GM23338 (cell line): Measurements from ENCODE around the gene AXIN1. TPM values are rescaled to one million over a fixed set of nuclear protein-coding genes. Genes with fewer than 3 reads are reported as not detected.

Experiments used
- ATAC-seq: fragments of 200-7000 bp; cut with Tn5 transposase; 3 replicates; pipeline ENCODE4 v1.9.1; 2020
- DNase-seq: peaks from one replicate; pipeline ENCODE4 v3.0.0-alpha.2; 2015; ENCODE audit warnings: low spot score
- H2AFZ ChIP-seq: fragments of 200-600 bp; sonication (generic); 2 replicates; pipeline ENCODE4 v1.8.0; 2016; ENCODE audit warnings: antibody characterized with exemption, mild to moderate bottlenecking, moderate library complexity
- H3F3A ChIP-seq: fragments of 200-600 bp; sonication (generic); replicated peaks from 2 replicates; pipeline ENCODE4 v1.8.0; 2017; ENCODE audit warnings: antibody characterized with exemption, mixed run types, low read depth
- H3K27ac ChIP-seq: fragments of 200-600 bp; sonication (generic); 2 replicates; pipeline ENCODE4 v1.6.1; 2016; ENCODE audit warnings: low read depth
- H3K27me3 ChIP-seq: fragments of 200-600 bp; sonication (generic); 2 replicates; pipeline ENCODE4 v1.8.0; 2016; ENCODE audit warnings: mild to moderate bottlenecking, mixed run types, moderate library complexity; ENCODE audit not compliant: insufficient read depth
- H3K36me3 ChIP-seq: fragments of 200-600 bp; sonication (generic); 2 replicates; pipeline ENCODE4 v1.8.0; 2016; ENCODE audit warnings: mild to moderate bottlenecking; ENCODE audit not compliant: insufficient read depth
- H3K4me1 ChIP-seq: fragments of 200-600 bp; sonication (generic); 2 replicates; pipeline ENCODE4 v1.8.0; 2016; ENCODE audit warnings: mild to moderate bottlenecking, moderate library complexity; ENCODE audit not compliant: insufficient read depth
- H3K4me2 ChIP-seq: fragments of 200-600 bp; sonication (generic); 2 replicates; pipeline ENCODE4 v1.7.1; 2017; ENCODE audit warnings: mixed run types
- H3K4me3 ChIP-seq: fragments of 200-600 bp; sonication (generic); 2 replicates; pipeline ENCODE4 v1.6.1; 2016; ENCODE audit warnings: mixed run types
- H3K79me2 ChIP-seq: fragments of 200-600 bp; sonication (generic); replicated peaks from 2 replicates; pipeline ENCODE4 v1.8.0; 2017; ENCODE audit warnings: mild to moderate bottlenecking; ENCODE audit not compliant: insufficient read depth
- H3K9me2 ChIP-seq: fragments of 200-600 bp; sonication (generic); 2 replicates; pipeline ENCODE4 v1.8.0; 2017; ENCODE audit not compliant: insufficient read depth
- H4K20me1 ChIP-seq: fragments of 200-600 bp; sonication (generic); replicated peaks from 2 replicates; pipeline ENCODE4 v1.8.0; 2017; ENCODE audit warnings: mild to moderate bottlenecking; ENCODE audit not compliant: insufficient read depth
- H3K27ac Mint-ChIP-seq: 2 replicates; pipeline ENCODE4 v1.8.0; 2020; ENCODE audit warnings: inconsistent platforms, mild to moderate bottlenecking, moderate library complexity, mixed read lengths
- H3K27me3 Mint-ChIP-seq: 3 replicates; pipeline ENCODE4 v1.8.0; 2022; ENCODE audit warnings: low read depth, mild to moderate bottlenecking, moderate library complexity, mixed read lengths, inconsistent platforms; ENCODE audit not compliant: insufficient read depth, poor library complexity
- H3K36me3 Mint-ChIP-seq: 3 replicates; pipeline ENCODE4 v1.8.0; 2021; ENCODE audit warnings: low read depth, mild to moderate bottlenecking, inconsistent platforms, moderate library complexity, mixed read lengths
- H3K4me1 Mint-ChIP-seq: 3 replicates; pipeline ENCODE4 v1.8.0; 2020; ENCODE audit warnings: mild to moderate bottlenecking, inconsistent platforms, mixed read lengths
- H3K4me3 Mint-ChIP-seq: 3 replicates; pipeline ENCODE4 v1.8.0; 2021; ENCODE audit warnings: moderate library complexity, mild to moderate bottlenecking, inconsistent platforms, mixed read lengths
- H3K9me3 Mint-ChIP-seq: 3 replicates; pipeline ENCODE4 v1.8.0; 2020; ENCODE audit warnings: moderate library complexity, mild to moderate bottlenecking, inconsistent platforms, mixed read lengths
- CREB1 ChIP-seq: fragments of 250-450 bp; sonication (Bioruptor Pico); IDR thresholded peaks from 2 replicates; pipeline ENCODE4 v1.5.0; 2020; ENCODE audit warnings: low read depth, mild to moderate bottlenecking, moderate library complexity
- EZH2 ChIP-seq: fragments of 200-600 bp; sonication (generic); IDR thresholded peaks from one replicate; pipeline ENCODE4 v1.8.0; 2017; ENCODE audit warnings: antibody characterized with exemption, mild to moderate bottlenecking, low read depth; ENCODE audit not compliant: unreplicated experiment
- EZH2phosphoT487 ChIP-seq: fragments of 200-600 bp; sonication (generic); IDR thresholded peaks from one replicate; pipeline ENCODE4 v1.8.1; 2018; ENCODE audit warnings: antibody characterized with exemption; ENCODE audit not compliant: unreplicated experiment
- JUNB ChIP-seq: IDR thresholded peaks from one replicate; pipeline ENCODE4 v1.6.1; 2016; ENCODE audit warnings: antibody characterized with exemption; ENCODE audit not compliant: unreplicated experiment
- NANOG ChIP-seq: IDR thresholded peaks from 2 replicates; pipeline ENCODE4 v1.6.1; 2016; ENCODE audit warnings: antibody characterized with exemption, borderline replicate concordance
- POLR2AphosphoS5 ChIP-seq: IDR thresholded peaks from 2 replicates; pipeline ENCODE4 v1.6.1; 2016; ENCODE audit warnings: antibody characterized with exemption, low read depth
- STAT1 ChIP-seq: IDR thresholded peaks from one replicate; pipeline ENCODE4 v1.6.1; 2016; ENCODE audit warnings: antibody characterized with exemption; ENCODE audit not compliant: unreplicated experiment
- ZNF114 ChIP-seq: fragments of 250-450 bp; sonication (Bioruptor Pico); IDR thresholded peaks from 2 replicates; pipeline ENCODE4 v1.5.0; 2020; ENCODE audit warnings: mild to moderate bottlenecking, moderate library complexity
- ZNF331 ChIP-seq: fragments of 250-450 bp; sonication (Bioruptor Pico); IDR thresholded peaks from 2 replicates; pipeline ENCODE4 v1.5.0; 2020; ENCODE audit warnings: low read depth, mild to moderate bottlenecking, moderate library complexity
- polyA plus RNA-seq: library from polyadenylated mRNA; unstranded; fragments of >200 nt; fragmentation: Nextera tagmentation; extraction: Ambion mirVana; gene quantifications from 2 replicates; pipeline ENCODE4 v1.2.1, GENCODE V29; 2016
- total RNA-seq: library from RNA; depleted of rRNA; stranded (reverse); fragments of >200 nt; shearing (Covaris generic); gene quantifications from 2 replicates; pipeline ENCODE4 v1.2.3, GENCODE V29; 2014
- TF ChIP-seq, protein P1 (sequence below): IDR thresholded peaks from 2 replicates; pipeline ENCODE4 v1.6.1; 2016; ENCODE audit warnings: antibody characterized with exemption
- TF ChIP-seq, protein P2 (sequence below), 2 experiments: fragments of 200-600 bp in 1 of 2; sonication (generic) in 1 of 2; conservative IDR thresholded peaks; 2 replicates each; pipeline versions ENCODE4 v1.5.1 to v1.6.1; 2016 to 2017; ENCODE audit warnings: antibody characterized with exemption in 2 of 2, low read depth in 2 of 2, mild to moderate bottlenecking in 2 of 2, moderate library complexity in 1 of 2
- TF ChIP-seq, protein P3 (sequence below): fragments of 250-450 bp; sonication (Bioruptor Pico); IDR thresholded peaks from 2 replicates; pipeline ENCODE4 v1.5.0; 2020; ENCODE audit warnings: mild to moderate bottlenecking, moderate library complexity
- TF ChIP-seq, protein P4 (sequence below): IDR thresholded peaks from one replicate; pipeline ENCODE4 v1.6.1; 2018; ENCODE audit warnings: antibody characterized with exemption; ENCODE audit not compliant: unreplicated experiment

Gene AXIN1
- total and polyA plus RNA-seq, 2 experiments from 2014 or later: 14.3 to 54.5 TPM

DNA sequence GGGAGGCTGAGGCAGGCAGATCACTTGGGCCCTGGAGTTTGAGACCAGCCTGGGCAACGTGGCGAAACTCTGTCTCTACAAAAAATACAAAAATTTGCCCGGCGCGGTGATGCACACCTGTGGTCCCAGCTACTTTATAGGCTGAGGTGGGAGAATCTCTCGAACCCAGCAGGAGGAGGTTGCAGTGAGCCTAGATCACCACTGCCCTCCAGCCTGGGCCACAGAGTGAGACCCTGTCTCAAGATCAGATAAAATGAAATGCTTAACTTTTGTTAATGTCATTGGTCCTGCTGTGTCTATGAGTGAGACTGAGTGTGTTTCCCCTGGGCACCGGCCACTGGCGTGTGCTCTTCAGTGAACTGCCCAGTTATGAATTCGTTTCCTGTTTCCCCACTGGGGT is 107.4 kb downstream of the AXIN1 start:
- H3K27ac Mint-ChIP-seq: no peak overlapping the region
- no peaks in the 10 kb centered on the region for H3K27me3 ChIP-seq
- no peak overlapping the region for H3K27ac ChIP-seq
- ATAC-seq (no peak), DNase-seq (no peak)
- peaks cover 6% of the 10 kb centered on the region for H4K20me1 ChIP-seq
- H3K4me3 ChIP-seq: no peak overlapping the region
- H3K9me2 ChIP-seq: no peaks in the 10 kb centered on the region
- TF ChIP-seq STAT1 (no peak), JUNB (no peak), NANOG (no peak), EZH2 (no peak), ZNF114 (CRISPR knock-in tag) (no peak), POLR2AphosphoS5 (no peak), EZH2phosphoT487 (no peak), ZNF331 (CRISPR knock-in tag) (no peak), CREB1 (CRISPR knock-in tag) (no peak)
- TF ChIP-seq, protein P1, sequence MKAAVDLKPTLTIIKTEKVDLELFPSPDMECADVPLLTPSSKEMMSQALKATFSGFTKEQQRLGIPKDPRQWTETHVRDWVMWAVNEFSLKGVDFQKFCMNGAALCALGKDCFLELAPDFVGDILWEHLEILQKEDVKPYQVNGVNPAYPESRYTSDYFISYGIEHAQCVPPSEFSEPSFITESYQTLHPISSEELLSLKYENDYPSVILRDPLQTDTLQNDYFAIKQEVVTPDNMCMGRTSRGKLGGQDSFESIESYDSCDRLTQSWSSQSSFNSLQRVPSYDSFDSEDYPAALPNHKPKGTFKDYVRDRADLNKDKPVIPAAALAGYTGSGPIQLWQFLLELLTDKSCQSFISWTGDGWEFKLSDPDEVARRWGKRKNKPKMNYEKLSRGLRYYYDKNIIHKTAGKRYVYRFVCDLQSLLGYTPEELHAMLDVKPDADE: no peak
- TF ChIP-seq, protein P2, sequence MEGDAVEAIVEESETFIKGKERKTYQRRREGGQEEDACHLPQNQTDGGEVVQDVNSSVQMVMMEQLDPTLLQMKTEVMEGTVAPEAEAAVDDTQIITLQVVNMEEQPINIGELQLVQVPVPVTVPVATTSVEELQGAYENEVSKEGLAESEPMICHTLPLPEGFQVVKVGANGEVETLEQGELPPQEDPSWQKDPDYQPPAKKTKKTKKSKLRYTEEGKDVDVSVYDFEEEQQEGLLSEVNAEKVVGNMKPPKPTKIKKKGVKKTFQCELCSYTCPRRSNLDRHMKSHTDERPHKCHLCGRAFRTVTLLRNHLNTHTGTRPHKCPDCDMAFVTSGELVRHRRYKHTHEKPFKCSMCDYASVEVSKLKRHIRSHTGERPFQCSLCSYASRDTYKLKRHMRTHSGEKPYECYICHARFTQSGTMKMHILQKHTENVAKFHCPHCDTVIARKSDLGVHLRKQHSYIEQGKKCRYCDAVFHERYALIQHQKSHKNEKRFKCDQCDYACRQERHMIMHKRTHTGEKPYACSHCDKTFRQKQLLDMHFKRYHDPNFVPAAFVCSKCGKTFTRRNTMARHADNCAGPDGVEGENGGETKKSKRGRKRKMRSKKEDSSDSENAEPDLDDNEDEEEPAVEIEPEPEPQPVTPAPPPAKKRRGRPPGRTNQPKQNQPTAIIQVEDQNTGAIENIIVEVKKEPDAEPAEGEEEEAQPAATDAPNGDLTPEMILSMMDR (conservative IDR thresholded peaks at IDR 0.05; ENCODE audit: low read depth in 2 of 2): no peak
- TF ChIP-seq, protein P3, sequence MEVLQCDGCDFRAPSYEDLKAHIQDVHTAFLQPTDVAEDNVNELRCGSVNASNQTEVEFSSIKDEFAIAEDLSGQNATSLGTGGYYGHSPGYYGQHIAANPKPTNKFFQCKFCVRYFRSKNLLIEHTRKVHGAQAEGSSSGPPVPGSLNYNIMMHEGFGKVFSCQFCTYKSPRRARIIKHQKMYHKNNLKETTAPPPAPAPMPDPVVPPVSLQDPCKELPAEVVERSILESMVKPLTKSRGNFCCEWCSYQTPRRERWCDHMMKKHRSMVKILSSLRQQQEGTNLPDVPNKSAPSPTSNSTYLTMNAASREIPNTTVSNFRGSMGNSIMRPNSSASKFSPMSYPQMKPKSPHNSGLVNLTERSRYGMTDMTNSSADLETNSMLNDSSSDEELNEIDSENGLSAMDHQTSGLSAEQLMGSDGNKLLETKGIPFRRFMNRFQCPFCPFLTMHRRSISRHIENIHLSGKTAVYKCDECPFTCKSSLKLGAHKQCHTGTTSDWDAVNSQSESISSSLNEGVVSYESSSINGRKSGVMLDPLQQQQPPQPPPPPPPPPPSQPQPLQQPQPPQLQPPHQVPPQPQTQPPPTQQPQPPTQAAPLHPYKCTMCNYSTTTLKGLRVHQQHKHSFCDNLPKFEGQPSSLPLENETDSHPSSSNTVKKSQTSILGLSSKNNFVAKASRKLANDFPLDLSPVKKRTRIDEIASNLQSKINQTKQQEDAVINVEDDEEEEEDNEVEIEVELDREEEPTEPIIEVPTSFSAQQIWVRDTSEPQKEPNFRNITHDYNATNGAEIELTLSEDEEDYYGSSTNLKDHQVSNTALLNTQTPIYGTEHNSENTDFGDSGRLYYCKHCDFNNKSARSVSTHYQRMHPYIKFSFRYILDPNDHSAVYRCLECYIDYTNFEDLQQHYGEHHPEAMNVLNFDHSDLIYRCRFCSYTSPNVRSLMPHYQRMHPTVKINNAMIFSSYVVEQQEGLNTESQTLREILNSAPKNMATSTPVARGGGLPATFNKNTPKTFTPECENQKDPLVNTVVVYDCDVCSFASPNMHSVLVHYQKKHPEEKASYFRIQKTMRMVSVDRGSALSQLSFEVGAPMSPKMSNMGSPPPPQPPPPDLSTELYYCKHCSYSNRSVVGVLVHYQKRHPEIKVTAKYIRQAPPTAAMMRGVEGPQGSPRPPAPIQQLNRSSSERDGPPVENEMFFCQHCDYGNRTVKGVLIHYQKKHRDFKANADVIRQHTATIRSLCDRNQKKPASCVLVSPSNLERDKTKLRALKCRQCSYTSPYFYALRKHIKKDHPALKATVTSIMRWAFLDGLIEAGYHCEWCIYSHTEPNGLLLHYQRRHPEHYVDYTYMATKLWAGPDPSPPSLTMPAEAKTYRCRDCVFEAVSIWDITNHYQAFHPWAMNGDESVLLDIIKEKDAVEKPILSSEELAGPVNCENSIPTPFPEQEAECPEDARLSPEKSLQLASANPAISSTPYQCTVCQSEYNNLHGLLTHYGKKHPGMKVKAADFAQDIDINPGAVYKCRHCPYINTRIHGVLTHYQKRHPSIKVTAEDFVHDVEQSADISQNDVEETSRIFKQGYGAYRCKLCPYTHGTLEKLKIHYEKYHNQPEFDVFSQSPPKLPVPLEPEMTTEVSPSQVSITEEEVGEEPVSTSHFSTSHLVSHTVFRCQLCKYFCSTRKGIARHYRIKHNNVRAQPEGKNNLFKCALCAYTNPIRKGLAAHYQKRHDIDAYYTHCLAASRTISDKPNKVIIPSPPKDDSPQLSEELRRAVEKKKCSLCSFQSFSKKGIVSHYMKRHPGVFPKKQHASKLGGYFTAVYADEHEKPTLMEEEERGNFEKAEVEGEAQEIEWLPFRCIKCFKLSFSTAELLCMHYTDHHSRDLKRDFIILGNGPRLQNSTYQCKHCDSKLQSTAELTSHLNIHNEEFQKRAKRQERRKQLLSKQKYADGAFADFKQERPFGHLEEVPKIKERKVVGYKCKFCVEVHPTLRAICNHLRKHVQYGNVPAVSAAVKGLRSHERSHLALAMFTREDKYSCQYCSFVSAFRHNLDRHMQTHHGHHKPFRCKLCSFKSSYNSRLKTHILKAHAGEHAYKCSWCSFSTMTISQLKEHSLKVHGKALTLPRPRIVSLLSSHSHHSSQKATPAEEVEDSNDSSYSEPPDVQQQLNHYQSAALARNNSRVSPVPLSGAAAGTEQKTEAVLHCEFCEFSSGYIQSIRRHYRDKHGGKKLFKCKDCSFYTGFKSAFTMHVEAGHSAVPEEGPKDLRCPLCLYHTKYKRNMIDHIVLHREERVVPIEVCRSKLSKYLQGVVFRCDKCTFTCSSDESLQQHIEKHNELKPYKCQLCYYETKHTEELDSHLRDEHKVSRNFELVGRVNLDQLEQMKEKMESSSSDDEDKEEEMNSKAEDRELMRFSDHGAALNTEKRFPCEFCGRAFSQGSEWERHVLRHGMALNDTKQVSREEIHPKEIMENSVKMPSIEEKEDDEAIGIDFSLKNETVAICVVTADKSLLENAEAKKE (CRISPR knock-in tag): no peak
- TF ChIP-seq, protein P4, sequence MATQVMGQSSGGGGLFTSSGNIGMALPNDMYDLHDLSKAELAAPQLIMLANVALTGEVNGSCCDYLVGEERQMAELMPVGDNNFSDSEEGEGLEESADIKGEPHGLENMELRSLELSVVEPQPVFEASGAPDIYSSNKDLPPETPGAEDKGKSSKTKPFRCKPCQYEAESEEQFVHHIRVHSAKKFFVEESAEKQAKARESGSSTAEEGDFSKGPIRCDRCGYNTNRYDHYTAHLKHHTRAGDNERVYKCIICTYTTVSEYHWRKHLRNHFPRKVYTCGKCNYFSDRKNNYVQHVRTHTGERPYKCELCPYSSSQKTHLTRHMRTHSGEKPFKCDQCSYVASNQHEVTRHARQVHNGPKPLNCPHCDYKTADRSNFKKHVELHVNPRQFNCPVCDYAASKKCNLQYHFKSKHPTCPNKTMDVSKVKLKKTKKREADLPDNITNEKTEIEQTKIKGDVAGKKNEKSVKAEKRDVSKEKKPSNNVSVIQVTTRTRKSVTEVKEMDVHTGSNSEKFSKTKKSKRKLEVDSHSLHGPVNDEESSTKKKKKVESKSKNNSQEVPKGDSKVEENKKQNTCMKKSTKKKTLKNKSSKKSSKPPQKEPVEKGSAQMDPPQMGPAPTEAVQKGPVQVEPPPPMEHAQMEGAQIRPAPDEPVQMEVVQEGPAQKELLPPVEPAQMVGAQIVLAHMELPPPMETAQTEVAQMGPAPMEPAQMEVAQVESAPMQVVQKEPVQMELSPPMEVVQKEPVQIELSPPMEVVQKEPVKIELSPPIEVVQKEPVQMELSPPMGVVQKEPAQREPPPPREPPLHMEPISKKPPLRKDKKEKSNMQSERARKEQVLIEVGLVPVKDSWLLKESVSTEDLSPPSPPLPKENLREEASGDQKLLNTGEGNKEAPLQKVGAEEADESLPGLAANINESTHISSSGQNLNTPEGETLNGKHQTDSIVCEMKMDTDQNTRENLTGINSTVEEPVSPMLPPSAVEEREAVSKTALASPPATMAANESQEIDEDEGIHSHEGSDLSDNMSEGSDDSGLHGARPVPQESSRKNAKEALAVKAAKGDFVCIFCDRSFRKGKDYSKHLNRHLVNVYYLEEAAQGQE: no peak
- no peaks in the 10 kb centered on the region for H3K9me3 Mint-ChIP-seq
- no peak overlapping the region for H3K4me2 ChIP-seq
- H3K4me1 ChIP-seq: no peaks in the 10 kb centered on the region
- H3K36me3 ChIP-seq: no peaks in the 10 kb centered on the region
- H2AFZ ChIP-seq: no peak overlapping the region
- 0 out of 2 replicates have a peak, but pooled peaks cover 4% of the 10 kb centered on the region for H3F3A ChIP-seq
- H3K4me3 Mint-ChIP-seq: no peak overlapping the region
- H3K36me3 Mint-ChIP-seq: no peaks in the 10 kb centered on the region; the same call in 2 of the 3 replicates
- peaks cover under 1% of the 10 kb centered on the region; the same call in 2 of the 3 replicates for H3K4me1 Mint-ChIP-seq
- H3K79me2 ChIP-seq: peaks cover 29% of the 10 kb centered on the region
- H3K27me3 Mint-ChIP-seq: peaks cover 11% of the 10 kb centered on the region
